SU-DHL-6 (cell line): Measurements from ENCODE around the gene SLC22A4.

ENCODE experiments used
- H2AFZ ChIP-seq: fragments of 200-600 bp; sonication (generic); 2 replicates; pipeline ENCODE4 v1.6.1; 2014; ENCODE audit warnings: low read depth, mild to moderate bottlenecking, moderate library complexity, mixed read lengths, antibody characterized with exemption, low read length; ENCODE audit not compliant: severe bottlenecking
- H3F3A ChIP-seq: fragments of 200-600 bp; shearing (Covaris generic); 2 replicates; pipeline ENCODE4 v1.6.0; 2016; ENCODE audit warnings: antibody characterized with exemption, mild to moderate bottlenecking; ENCODE audit not compliant: insufficient read depth
- H3K27ac ChIP-seq: fragments of 200-600 bp; sonication (generic); 2 replicates; pipeline ENCODE4 v1.5.1; 2016; ENCODE audit warnings: low read depth, mild to moderate bottlenecking, low read length, moderate library complexity, mixed read lengths
- H3K27me3 ChIP-seq: fragments of 200-600 bp; sonication (generic), shearing (Covaris generic); 2 replicates; pipeline ENCODE4 v1.6.0; 2014; ENCODE audit warnings: mild to moderate bottlenecking, low read length
- H3K36me3 ChIP-seq: fragments of 200-600 bp; sonication (generic); 2 replicates; pipeline ENCODE4 v1.6.1; 2014; ENCODE audit warnings: mild to moderate bottlenecking, low read length, mixed read lengths
- H3K4me2 ChIP-seq: fragments of 300-600, 200-600 bp; shearing (Covaris generic), sonication (generic); 2 replicates; pipeline ENCODE4 v1.6.0; 2014; ENCODE audit warnings: low read length, low read depth, mild to moderate bottlenecking; ENCODE audit not compliant: poor library complexity, severe bottlenecking
- H3K4me3 ChIP-seq: fragments of 200-600 bp; sonication (generic); 2 replicates; pipeline ENCODE4 v1.5.1; 2014; ENCODE audit warnings: antibody characterized with exemption, low read length, mild to moderate bottlenecking, mixed read lengths; ENCODE audit not compliant: insufficient read depth, poor library complexity, severe bottlenecking
- H3K79me2 ChIP-seq: fragments of 200-600 bp; sonication (generic); 2 replicates; pipeline ENCODE4 v1.6.1; 2014; ENCODE audit warnings: mild to moderate bottlenecking, low read length, moderate library complexity; ENCODE audit not compliant: insufficient read depth
- H3K9ac ChIP-seq: fragments of 200-600 bp; sonication (generic); 2 replicates; pipeline ENCODE4 v1.7.0; 2014; ENCODE audit warnings: mild to moderate bottlenecking, low read length
- H3K9me2 ChIP-seq: fragments of 200-600 bp; sonication (generic); replicated peaks from 2 replicates; pipeline ENCODE4 v1.6.1; 2014; ENCODE audit warnings: low read length; ENCODE audit not compliant: insufficient read depth
- H3K9me3 ChIP-seq: fragments of 200-600 bp; sonication (generic); 2 replicates; pipeline ENCODE4 v1.6.1; 2014; ENCODE audit warnings: low read length, mixed read lengths; ENCODE audit not compliant: insufficient read depth
- H4K20me1 ChIP-seq: fragments of 200-600 bp; sonication (generic); 2 replicates; pipeline ENCODE4 v1.6.1; 2014; ENCODE audit warnings: low read depth, mild to moderate bottlenecking, antibody characterized with exemption, low read length, moderate library complexity, mixed read lengths
- EZH2phosphoT487 ChIP-seq: fragments of 200-600 bp; sonication (generic), shearing (Covaris generic); conservative IDR thresholded peaks from 2 replicates; pipeline ENCODE4 v1.6.1; 2018; ENCODE audit warnings: mild to moderate bottlenecking, antibody characterized with exemption, low read length, moderate library complexity, mixed read lengths
- TF ChIP-seq, protein P1 (sequence below): fragments of 200-600 bp; sonication (generic); IDR thresholded peaks from one replicate; pipeline ENCODE4 v1.5.1; 2017; ENCODE audit warnings: antibody characterized with exemption, mild to moderate bottlenecking, low read length, moderate library complexity; ENCODE audit not compliant: insufficient read depth, poor library complexity, severe bottlenecking

Gene SLC22A4

DNA sequence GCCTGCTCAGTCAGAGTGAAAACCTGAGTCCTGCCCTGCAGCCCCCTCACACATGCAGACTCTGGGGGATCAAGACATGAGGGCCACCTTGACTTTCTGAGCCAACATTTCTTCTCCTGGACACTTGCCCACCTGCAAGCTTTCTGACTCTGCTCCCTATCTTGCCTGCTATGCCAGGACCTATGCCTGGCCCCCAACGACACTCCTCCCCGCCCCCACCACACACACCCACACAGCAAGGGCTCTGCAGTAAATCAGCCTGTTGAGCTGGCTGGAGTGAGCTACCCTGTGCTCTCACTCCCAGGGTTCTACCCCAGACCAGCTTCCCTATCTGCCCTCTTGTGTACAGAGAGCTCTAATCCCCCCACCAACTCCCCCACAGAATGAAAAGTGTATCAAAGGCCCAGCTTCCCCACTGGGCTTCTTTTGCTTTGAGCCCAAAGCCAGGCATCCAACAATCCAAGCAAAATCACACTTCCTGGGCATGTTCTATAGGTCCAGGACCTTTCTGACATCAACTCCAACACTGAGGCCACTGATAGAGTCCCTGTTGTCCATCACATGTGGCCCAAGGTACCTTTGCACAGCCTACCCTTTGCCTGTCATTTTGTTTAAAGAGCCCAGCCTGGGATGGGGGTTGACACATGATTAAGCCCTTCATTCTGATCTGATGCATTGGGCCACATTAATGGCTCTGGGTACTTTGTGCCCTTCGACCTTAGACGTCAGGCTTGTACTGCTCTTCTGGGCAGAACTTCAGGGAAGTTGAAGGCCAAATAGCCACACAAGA lies 29.5 kb upstream of the SLC22A4 start:
- no peaks in the 10 kb centered on the region for H3F3A ChIP-seq
- TF ChIP-seq, protein P1, sequence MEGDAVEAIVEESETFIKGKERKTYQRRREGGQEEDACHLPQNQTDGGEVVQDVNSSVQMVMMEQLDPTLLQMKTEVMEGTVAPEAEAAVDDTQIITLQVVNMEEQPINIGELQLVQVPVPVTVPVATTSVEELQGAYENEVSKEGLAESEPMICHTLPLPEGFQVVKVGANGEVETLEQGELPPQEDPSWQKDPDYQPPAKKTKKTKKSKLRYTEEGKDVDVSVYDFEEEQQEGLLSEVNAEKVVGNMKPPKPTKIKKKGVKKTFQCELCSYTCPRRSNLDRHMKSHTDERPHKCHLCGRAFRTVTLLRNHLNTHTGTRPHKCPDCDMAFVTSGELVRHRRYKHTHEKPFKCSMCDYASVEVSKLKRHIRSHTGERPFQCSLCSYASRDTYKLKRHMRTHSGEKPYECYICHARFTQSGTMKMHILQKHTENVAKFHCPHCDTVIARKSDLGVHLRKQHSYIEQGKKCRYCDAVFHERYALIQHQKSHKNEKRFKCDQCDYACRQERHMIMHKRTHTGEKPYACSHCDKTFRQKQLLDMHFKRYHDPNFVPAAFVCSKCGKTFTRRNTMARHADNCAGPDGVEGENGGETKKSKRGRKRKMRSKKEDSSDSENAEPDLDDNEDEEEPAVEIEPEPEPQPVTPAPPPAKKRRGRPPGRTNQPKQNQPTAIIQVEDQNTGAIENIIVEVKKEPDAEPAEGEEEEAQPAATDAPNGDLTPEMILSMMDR = no peak
- TF ChIP-seq EZH2phosphoT487 = no peak
- no peak overlapping the region for H3K9ac ChIP-seq
- H4K20me1 ChIP-seq = no peaks in the 10 kb centered on the region
- H3K9me3 ChIP-seq = no peaks in the 10 kb centered on the region
- H3K79me2 ChIP-seq = no peaks in the 10 kb centered on the region
- no peaks in the 10 kb centered on the region for H3K27me3 ChIP-seq
- H3K4me2 ChIP-seq = no peak overlapping the region
- no peaks in the 10 kb centered on the region for H3K9me2 ChIP-seq
- no peaks in the 10 kb centered on the region for H3K36me3 ChIP-seq
- no peak overlapping the region for H3K4me3 ChIP-seq
- no peak overlapping the region for H3K27ac ChIP-seq
- H2AFZ ChIP-seq = no peak overlapping the region

DNA sequence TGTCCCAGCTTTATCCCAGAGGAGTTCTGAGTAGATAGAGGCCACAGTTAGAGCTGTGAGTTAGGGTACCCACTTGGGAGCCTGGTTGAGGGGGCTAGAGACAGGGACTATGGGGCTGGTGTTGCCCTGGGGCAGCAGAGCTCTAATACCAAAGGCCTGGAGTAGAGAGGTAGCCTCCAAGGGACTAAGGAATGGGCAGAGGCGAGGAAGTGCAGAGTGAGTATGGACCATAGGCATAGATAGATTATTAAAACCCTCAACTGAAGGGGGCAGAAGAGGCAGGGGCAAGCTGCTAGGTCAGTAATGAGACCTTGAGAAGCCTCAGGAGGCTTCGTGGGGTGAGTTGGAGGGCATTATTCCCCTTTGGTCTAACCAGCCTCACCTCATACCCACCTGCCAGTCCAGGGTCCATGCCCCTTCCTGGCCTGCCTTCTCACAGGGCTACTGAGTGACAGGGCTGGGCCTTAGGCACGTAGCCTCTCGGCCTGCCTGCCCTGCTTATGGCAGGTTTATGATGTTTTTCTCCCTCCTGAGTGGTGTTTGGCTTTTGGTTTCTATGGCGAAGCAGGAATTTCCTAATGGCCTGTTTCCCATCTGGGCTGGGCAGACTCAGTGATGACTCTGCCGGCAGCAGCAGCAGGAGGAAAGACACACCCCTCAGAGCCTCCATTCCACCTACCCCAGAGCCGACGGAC lies 28.7 kb upstream of the SLC22A4 start:
- H3K9me2 ChIP-seq = no peaks in the 10 kb centered on the region
- H3F3A ChIP-seq = no peaks in the 10 kb centered on the region
- H3K4me3 ChIP-seq = no peak overlapping the region
- H3K4me2 ChIP-seq = no peak overlapping the region
- H4K20me1 ChIP-seq = no peaks in the 10 kb centered on the region
- no peaks in the 10 kb centered on the region for H3K36me3 ChIP-seq
- no peaks in the 10 kb centered on the region for H3K9me3 ChIP-seq
- no peak overlapping the region for H3K27ac ChIP-seq
- no peaks in the 10 kb centered on the region for H3K79me2 ChIP-seq
- H3K9ac ChIP-seq = no peak overlapping the region
- TF ChIP-seq, protein P1 = no peak
- TF ChIP-seq EZH2phosphoT487 = no peak
- H2AFZ ChIP-seq = no peak overlapping the region
- no peaks in the 10 kb centered on the region for H3K27me3 ChIP-seq

DNA sequence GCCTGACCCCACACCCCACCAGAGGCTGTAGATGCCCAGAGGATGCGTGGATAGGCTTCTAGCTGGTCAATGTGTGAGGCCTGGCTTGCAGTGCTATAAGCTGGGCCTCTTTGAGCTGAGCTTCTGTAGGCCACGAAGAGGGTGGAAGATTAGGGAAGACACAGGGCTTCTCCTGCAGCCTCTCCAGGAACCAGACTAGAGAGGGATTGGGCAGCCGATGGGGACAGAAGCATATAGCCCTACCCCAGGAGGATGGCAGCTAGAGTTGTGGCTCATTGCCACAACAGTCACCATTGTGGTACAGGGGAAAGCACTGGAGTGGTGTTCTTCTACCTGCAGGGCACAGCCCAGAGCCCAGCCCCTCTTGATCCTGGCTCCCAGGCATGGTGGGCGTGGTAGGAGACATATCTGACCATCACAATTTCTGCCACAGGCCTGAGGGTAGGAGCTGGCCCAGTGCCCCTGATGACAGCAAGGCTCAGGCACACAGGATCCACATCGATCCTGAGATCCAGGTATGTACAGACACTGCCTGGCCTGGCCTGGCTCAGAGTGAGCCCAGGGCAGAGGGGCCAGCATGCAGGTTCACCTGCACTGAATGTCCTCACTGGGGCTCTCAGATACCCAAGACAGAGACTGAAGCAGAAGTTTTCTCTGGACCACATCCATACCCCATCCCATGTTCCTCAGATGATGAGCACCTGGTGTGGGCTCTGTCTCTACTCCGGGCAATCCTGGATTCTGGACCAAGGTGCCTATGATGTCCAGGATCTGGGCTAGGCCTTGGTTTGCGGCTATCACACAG lies 28.0 kb upstream of the SLC22A4 start:
- Histone ChIP-seq H3K27ac (no peak overlapping the region), H3K4me3 (no peak overlapping the region)

More for the DNA sequence above, 28.0 kb upstream of the SLC22A4 start:
- H3K36me3 ChIP-seq = no peaks in the 10 kb centered on the region
- H3K9me3 ChIP-seq = no peaks in the 10 kb centered on the region
- TF ChIP-seq EZH2phosphoT487 = no peak
- TF ChIP-seq, protein P1 = no peak
- H2AFZ ChIP-seq = no peak overlapping the region
- no peaks in the 10 kb centered on the region for H3K9me2 ChIP-seq
- no peak overlapping the region for H3K4me2 ChIP-seq
- H3K79me2 ChIP-seq = no peaks in the 10 kb centered on the region
- H3K9ac ChIP-seq = no peak overlapping the region
- H3F3A ChIP-seq = no peaks in the 10 kb centered on the region
- H4K20me1 ChIP-seq = no peaks in the 10 kb centered on the region
- no peaks in the 10 kb centered on the region for H3K27me3 ChIP-seq
